Mesendoderm (in vitro differentiated cells): ENCODE measurements around the gene ACOT11.

ENCODE experiments used
- DNase-seq: peaks from one replicate; pipeline ENCODE4 v3.0.0; 2013
- H2AK5ac ChIP-seq: 2 replicates; pipeline ENCODE4 v1.6.1; 2013; ENCODE audit warnings: low read length, inconsistent platforms
- H2BK120ac ChIP-seq: 2 replicates; pipeline ENCODE4 v1.6.1; 2013; ENCODE audit warnings: low read depth, mild to moderate bottlenecking, low read length, moderate library complexity, mixed read lengths
- H2BK15ac ChIP-seq: replicated peaks from 2 replicates; pipeline ENCODE4 v1.6.1; 2013; ENCODE audit warnings: low read depth, mild to moderate bottlenecking, moderate library complexity
- H2BK5ac ChIP-seq: 2 replicates; pipeline ENCODE4 v1.6.1; 2013; ENCODE audit warnings: low read length, inconsistent platforms
- H3K18ac ChIP-seq: 2 replicates; pipeline ENCODE4 v1.6.1; 2013; ENCODE audit warnings: mild to moderate bottlenecking, low read length, mixed read lengths
- H3K23ac ChIP-seq: one replicate; pipeline ENCODE4 v1.6.1; 2013; ENCODE audit warnings: low read length
- H3K27ac ChIP-seq: 2 replicates; pipeline ENCODE4 v1.5.1; 2013; ENCODE audit warnings: low read depth, mild to moderate bottlenecking, inconsistent platforms, low read length, moderate library complexity
- H3K27me3 ChIP-seq: 2 replicates; pipeline ENCODE4 v1.6.1; 2013; ENCODE audit warnings: low read length, control low read depth, mild to moderate bottlenecking, inconsistent platforms; ENCODE audit not compliant: insufficient read depth, poor library complexity
- H3K36me3 ChIP-seq: 2 replicates; pipeline ENCODE4 v1.6.1; 2013; ENCODE audit warnings: low read length, inconsistent platforms; ENCODE audit not compliant: control insufficient read depth, insufficient read depth
- H3K4ac ChIP-seq: one replicate; pipeline ENCODE4 v1.6.1; 2013; ENCODE audit warnings: low read depth, mild to moderate bottlenecking, low read length, moderate library complexity
- H3K4me1 ChIP-seq: 2 replicates; pipeline ENCODE4 v1.6.1; 2013; ENCODE audit warnings: low read depth, low read length, inconsistent platforms; ENCODE audit not compliant: control insufficient read depth
- H3K4me2 ChIP-seq: 2 replicates; pipeline ENCODE4 v1.6.1; 2013; ENCODE audit warnings: low read length
- H3K4me3 ChIP-seq: 2 replicates; pipeline ENCODE4 v1.5.1; 2013; ENCODE audit warnings: mild to moderate bottlenecking, low read length
- H3K56ac ChIP-seq: one replicate; pipeline ENCODE4 v1.6.1; 2013; ENCODE audit warnings: low read length
- H3K79me1 ChIP-seq: 2 replicates; pipeline ENCODE4 v1.6.1; 2013; ENCODE audit warnings: low read length, inconsistent platforms
- H3K79me2 ChIP-seq: 2 replicates; pipeline ENCODE4 v1.6.1; 2013; ENCODE audit warnings: mild to moderate bottlenecking, low read length; ENCODE audit not compliant: control insufficient read depth, insufficient read depth
- H3K9ac ChIP-seq: 2 replicates; pipeline ENCODE4 v1.6.1; 2013; ENCODE audit warnings: low read length, inconsistent platforms
- H4K5ac ChIP-seq: one replicate; pipeline ENCODE4 v1.6.1; 2013; ENCODE audit warnings: low read length
- H4K8ac ChIP-seq: one replicate; pipeline ENCODE4 v1.6.1; 2013; ENCODE audit warnings: low read depth, mild to moderate bottlenecking, control low read depth, low read length, moderate library complexity
- WGBS: extraction: QIAGEN DNeasy Blood & Tissue Kit; methylation state at CpG from one replicate; pipeline ENCODE4 v1.1.7; 2013; ENCODE audit warnings: low lambda C conversion rate, missing lambda C conversion rate; ENCODE audit not compliant: insufficient coverage; ENCODE audit errors: extremely low coverage; 5-methylcytosine and 5-hydroxymethylcytosine counted together

ACOT11 gene

GRCh38 chr1:54545916-54546635 is 2.0 kb upstream of the ACOT11 start:
- no peak for DNase-seq
- H2BK120ac ChIP-seq: no peak overlapping the region
- no peaks in the 10 kb centered on the region for H3K27me3 ChIP-seq
- H2AK5ac ChIP-seq: no peak overlapping the region
- no peak overlapping the region for H2BK15ac ChIP-seq
- no peak overlapping the region for H4K5ac ChIP-seq
- WGBS: no CpG with 5 or more reads among the region's 11 CpGs
- no peak overlapping the region for H3K9ac ChIP-seq
- H3K56ac ChIP-seq: no peak overlapping the region
- peaks cover 7% of the 10 kb centered on the region for H3K4me1 ChIP-seq
- H3K4me2 ChIP-seq: no peak overlapping the region
- H4K8ac ChIP-seq: no peak overlapping the region
- no peaks in the 10 kb centered on the region for H3K79me2 ChIP-seq
- no peaks in the 10 kb centered on the region for H3K36me3 ChIP-seq
- H3K79me1 ChIP-seq: peaks cover 4% of the 10 kb centered on the region
- no peak overlapping the region for H3K27ac ChIP-seq
- H3K18ac ChIP-seq: no peak overlapping the region
- no peak overlapping the region for H3K4ac ChIP-seq
- H3K23ac ChIP-seq: no peak overlapping the region
- H2BK5ac ChIP-seq: no peak overlapping the region
- H3K4me3 ChIP-seq: no peak overlapping the region

- DNase-seq: no peak
- no peak overlapping the region for H2BK120ac ChIP-seq
- H3K27ac ChIP-seq: no peak overlapping the region
These were observed 1.2 kb upstream of the ACOT11 start for GRCh38 chr1:54546651-54547401.

GRCh38 chr1:54548389-54549044 is 489 bp downstream of the ACOT11 start:
- no peak overlapping the region for H3K27ac ChIP-seq
- no peak overlapping the region for H2BK5ac ChIP-seq
- no peak overlapping the region for H3K18ac ChIP-seq
- no peak for DNase-seq
- H4K5ac ChIP-seq: no peak overlapping the region
- H3K4me2 ChIP-seq: no peak overlapping the region
- H3K4me3 ChIP-seq: no peak overlapping the region
- no peaks in the 10 kb centered on the region for H3K36me3 ChIP-seq
- no peak overlapping the region for H3K9ac ChIP-seq
- H3K27me3 ChIP-seq: no peaks in the 10 kb centered on the region
- no peak overlapping the region for H2BK15ac ChIP-seq
- no peak overlapping the region for H3K56ac ChIP-seq
- peaks cover 3% of the 10 kb centered on the region for H3K4me1 ChIP-seq
- no peaks in the 10 kb centered on the region for H3K79me2 ChIP-seq
- no peak overlapping the region for H2AK5ac ChIP-seq
- peaks cover 3% of the 10 kb centered on the region for H3K79me1 ChIP-seq
- H2BK120ac ChIP-seq: no peak overlapping the region
- no peak overlapping the region for H3K23ac ChIP-seq
- no CpG with 5 or more reads among the region's 13 CpGs for WGBS
- H4K8ac ChIP-seq: no peak overlapping the region
- no peak overlapping the region for H3K4ac ChIP-seq

More at GRCh38 chr1:54546651-54547401, 1.2 kb upstream of the ACOT11 start:
- no peak overlapping the region for H3K9ac ChIP-seq
- H3K4me1 ChIP-seq: peaks cover 7% of the 10 kb centered on the region
- no peaks in the 10 kb centered on the region for H3K27me3 ChIP-seq
- no peak overlapping the region for H2AK5ac ChIP-seq
- no peak overlapping the region for H3K4ac ChIP-seq
- peak overlapping the region; percentile 30 for H3K23ac ChIP-seq
- no peaks in the 10 kb centered on the region for H3K79me2 ChIP-seq
- H3K36me3 ChIP-seq: no peaks in the 10 kb centered on the region
- no peak overlapping the region for H4K5ac ChIP-seq
- H2BK5ac ChIP-seq: no peak overlapping the region
- H3K4me2 ChIP-seq: no peak overlapping the region
- WGBS: no CpG with 5 or more reads among the region's 10 CpGs
- H3K18ac ChIP-seq: no peak overlapping the region
- H2BK15ac ChIP-seq: no peak overlapping the region
- no peak overlapping the region for H3K56ac ChIP-seq
- no peak overlapping the region for H3K4me3 ChIP-seq
- peaks cover 4% of the 10 kb centered on the region for H3K79me1 ChIP-seq
- no peak overlapping the region for H4K8ac ChIP-seq

- DNase-seq: no peak
- Histone ChIP-seq H3K9ac (no peak overlapping the region), H3K4me1 (no peaks in the 10 kb centered on the region), H2BK15ac (no peak overlapping the region), H3K23ac (no peak overlapping the region), H4K8ac (no peak overlapping the region), H3K79me1 (peaks cover under 1% of the 10 kb centered on the region), H3K79me2 (no peaks in the 10 kb centered on the region), H4K5ac (no peak overlapping the region), H3K27me3 (no peaks in the 10 kb centered on the region), H2BK5ac (no peak overlapping the region), H3K4me2 (no peak overlapping the region), H3K4ac (no peak overlapping the region), H3K4me3 (no peak overlapping the region), H3K18ac (no peak overlapping the region), H2AK5ac (no peak overlapping the region), H3K56ac (no peak overlapping the region), H3K36me3 (no peaks in the 10 kb centered on the region), H3K27ac (no peak overlapping the region), H2BK120ac (no peak overlapping the region)
- no CpG with 5 or more reads among the region's 13 CpGs for WGBS
These were observed 1.3 kb downstream of the ACOT11 start for GRCh38 chr1:54549181-54549924.

- DNase-seq: no peak
- no peak overlapping the region for H2BK5ac ChIP-seq
- H3K79me1 ChIP-seq: no peaks in the 10 kb centered on the region
- no peak overlapping the region for H4K8ac ChIP-seq
- H2BK15ac ChIP-seq: no peak overlapping the region
- no peak overlapping the region for H3K4me2 ChIP-seq
- no peak overlapping the region for H3K4ac ChIP-seq
- H2AK5ac ChIP-seq: no peak overlapping the region
- H3K23ac ChIP-seq: no peak overlapping the region
- no peak overlapping the region for H3K56ac ChIP-seq
- no peak overlapping the region for H2BK120ac ChIP-seq
- H3K18ac ChIP-seq: no peak overlapping the region
- no peak overlapping the region for H3K4me3 ChIP-seq
- no peaks in the 10 kb centered on the region for H3K4me1 ChIP-seq
- no peak overlapping the region for H3K27ac ChIP-seq
- no CpG with 5 or more reads among the region's 3 CpGs for WGBS
- H3K79me2 ChIP-seq: no peaks in the 10 kb centered on the region
- no peaks in the 10 kb centered on the region for H3K27me3 ChIP-seq
- no peak overlapping the region for H3K9ac ChIP-seq
- H3K36me3 ChIP-seq: no peaks in the 10 kb centered on the region
- H4K5ac ChIP-seq: no peak overlapping the region
These were observed 3.9 kb downstream of the ACOT11 start for GRCh38 chr1:54551891-54552290.
